ENCODE data around the gene IFNAR1.
"Not testable (repeated sequence)": the region's sequence is repeated elsewhere in the genome, so short reads cannot be mapped to it uniquely, and the experiment has no call there.

Gene IFNAR1

GRCh38 chr21:33379934-33380333 lies 55.2 kb downstream of the IFNAR1 start:
- DNase-seq = peak; percentile 64

GRCh38 chr21:33380483-33380998 lies 55.8 kb downstream of the IFNAR1 start:
- DNase-seq = peak; percentile 93

GRCh38 chr21:33381381-33381780 lies 56.6 kb downstream of the IFNAR1 start:
- not testable (repeated sequence) for DNase-seq

- DNase-seq = peak; percentile 71
Measured at GRCh38 chr21:33383056-33383888, 58.5 kb downstream of the IFNAR1 start.

- DNase-seq = no peak
Measured at GRCh38 chr21:33384841-33385331, 60.1 kb downstream of the IFNAR1 start.

GRCh38 chr21:33386222-33386784 lies 61.5 kb downstream of the IFNAR1 start:
- no peak for DNase-seq

- DNase-seq = no peak
Measured at GRCh38 chr21:33387294-33387693, 62.5 kb downstream of the IFNAR1 start.

GRCh38 chr21:33388188-33388587 lies 63.4 kb downstream of the IFNAR1 start:
- no peak for DNase-seq

GRCh38 chr21:33390479-33390878 lies 65.7 kb downstream of the IFNAR1 start:
- no peak for DNase-seq

- DNase-seq = no peak
Measured at GRCh38 chr21:33391656-33392055, 66.9 kb downstream of the IFNAR1 start.

GRCh38 chr21:33392284-33392985 lies 67.7 kb downstream of the IFNAR1 start:
- DNase-seq = no peak

- DNase-seq = no peak
Measured at GRCh38 chr21:33393348-33393747, 68.6 kb downstream of the IFNAR1 start.

GRCh38 chr21:33394260-33394659 lies 69.5 kb downstream of the IFNAR1 start:
- DNase-seq = no peak

GRCh38 chr21:33395891-33396331 lies 71.1 kb downstream of the IFNAR1 start:
- peak; percentile 28 for DNase-seq

GRCh38 chr21:33396436-33396835 lies 71.7 kb downstream of the IFNAR1 start:
- no peak for DNase-seq

- peak; percentile 79 for DNase-seq
Measured at GRCh38 chr21:33396951-33397350, 72.2 kb downstream of the IFNAR1 start.

GRCh38 chr21:33397717-33398116 lies 72.9 kb downstream of the IFNAR1 start:
- no peak for DNase-seq

- no peak for DNase-seq
Measured at GRCh38 chr21:33398361-33398760, 73.6 kb downstream of the IFNAR1 start.

GRCh38 chr21:33401630-33401992 lies 76.8 kb downstream of the IFNAR1 start:
- DNase-seq = no peak

- peak; percentile 83 for DNase-seq
Measured at GRCh38 chr21:33402001-33402979, 77.5 kb downstream of the IFNAR1 start.

- peak; percentile 38 for DNase-seq
Measured at GRCh38 chr21:33403128-33403785, 78.5 kb downstream of the IFNAR1 start, which contains the start of gene IFNGR2. IFNGR2 (plus strand) TSS chr21:33403413; CDS start chr21:33403544, 131 bp downstream.
